K562 (cell line): ENCODE results near the gene ITPR2. TPM values are rescaled to one million over a fixed set of nuclear protein-coding genes. Genes with fewer than 3 reads are reported as not detected.

ENCODE experiments used
- ATAC-seq: fragments of 200-7000 bp; cut with Tn5 transposase; 3 replicates; pipeline ENCODE4 v1.9.1; 2020; ENCODE audit warnings: moderate library complexity
- BruUV-seq: library from RNA; stranded (reverse); fragments of 400-500 nt; replicated peaks from 2 replicates; lab custom pipeline; 2021; lab: Mats Ljungman, UMichigan
- CTCF ChIA-PET: fragments of 300-600 bp; formaldehyde crosslinking; extraction: SDS; loops from one replicate; lab custom pipeline; 2021; ENCODE audit warnings: low intra/inter-chr PET ratio; lab: Yijun Ruan, JAX
- POLR2A ChIA-PET: fragments of 300-600, 350-650 bp; sonication (Branson Sonifier 250); formaldehyde crosslinking; extraction: SDS; loops from one replicate; lab custom pipeline; 2021; ENCODE audit warnings: antibody characterized with exemption, inconsistent platforms; lab: Yijun Ruan, JAX
- DNase-seq, 4 experiments: peaks; one replicate each; pipeline versions ENCODE4 v3.0.0 to v3.0.0-alpha.2; 2011 to 2018; ENCODE audit warnings: low spot score in 3 of 4, mixed read lengths in 3 of 4; ENCODE audit errors: extremely low read depth in 1 of 4
- FAIRE-seq: peaks from 2 replicates; lab custom pipeline; 2011; peaks lifted over from hg19 to GRCh38; lab: Jason Lieb, UNC
- H2AFZ ChIP-seq: 2 replicates; pipeline ENCODE4 v1.6.0; 2011; ENCODE audit warnings: low read depth, low read length, control low read depth, inconsistent platforms
- H3K27ac ChIP-seq: fragments of 200-600 bp; 3 replicates; pipeline ENCODE4 v1.8.0; 2011; ENCODE audit warnings: low read depth, mild to moderate bottlenecking, control low read depth, inconsistent platforms, low read length, moderate library complexity, mixed read lengths; ENCODE audit errors: extremely low read depth
- H3K27me3 ChIP-seq, 2 experiments: fragments of 300-600 bp in 1 of 2; 2 replicates in 1 of 2; 3 replicates in 1 of 2; pipeline versions ENCODE4 v1.6.0 to v1.8.0; 2011; ENCODE audit warnings: inconsistent platforms in 2 of 2, low read length in 2 of 2, mild to moderate bottlenecking in 1 of 2, mixed read lengths in 1 of 2, moderate library complexity in 1 of 2; ENCODE audit not compliant: control insufficient read depth in 2 of 2, insufficient read depth in 2 of 2
- H3K36me3 ChIP-seq: fragments of 300-600 bp; 3 replicates; pipeline ENCODE4 v1.8.0; 2011; ENCODE audit warnings: mild to moderate bottlenecking, low read length, inconsistent platforms; ENCODE audit not compliant: control insufficient read depth, insufficient read depth
- H3K4me1 ChIP-seq, 2 experiments: fragments of 200-600 bp in 1 of 2; replicated peaks in 1 of 2; 2 replicates in 1 of 2; 3 replicates in 1 of 2; pipeline versions ENCODE4 v1.5.1 to v1.8.0; 2011; ENCODE audit warnings: inconsistent platforms in 2 of 2, low read length in 2 of 2, mild to moderate bottlenecking in 1 of 2, mixed read lengths in 1 of 2, moderate library complexity in 1 of 2; ENCODE audit not compliant: control insufficient read depth in 2 of 2, insufficient read depth in 2 of 2
- H3K4me2 ChIP-seq: 2 replicates; pipeline ENCODE4 v1.6.1; 2011; ENCODE audit warnings: low read length, control low read depth, inconsistent platforms, mixed read lengths; ENCODE audit not compliant: insufficient read depth
- H3K4me3 ChIP-seq: fragments of 200-600 bp; sonication (generic), shearing (Covaris generic); 2 replicates; pipeline ENCODE4 v1.5.1; 2016; ENCODE audit warnings: control low read depth, inconsistent platforms
- H3K79me2 ChIP-seq: fragments of 200-600 bp; 3 replicates; pipeline ENCODE4 v1.8.0; 2011; ENCODE audit warnings: low read length, inconsistent platforms; ENCODE audit not compliant: control insufficient read depth, insufficient read depth
- H3K9ac ChIP-seq, 2 experiments: 2 replicates each; pipeline versions ENCODE4 v1.6.0 to v1.6.1; 2011; ENCODE audit warnings: low read depth in 2 of 2, low read length in 2 of 2, control low read depth in 1 of 2, inconsistent platforms in 1 of 2, mild to moderate bottlenecking in 1 of 2, mixed read lengths in 1 of 2; ENCODE audit not compliant: insufficient read depth in 1 of 2
- H3K9me1 ChIP-seq: one replicate; pipeline ENCODE4 v1.6.0; 2011; ENCODE audit warnings: inconsistent platforms, mild to moderate bottlenecking, low read length, moderate library complexity; ENCODE audit not compliant: control insufficient read depth, insufficient read depth
- H3K9me3 ChIP-seq: replicated peaks from 2 replicates; pipeline ENCODE4 v1.5.1; 2011; ENCODE audit warnings: low read depth, low read length, inconsistent platforms; ENCODE audit not compliant: control insufficient read depth, insufficient read depth
- H4K20me1 ChIP-seq: replicated peaks from 2 replicates; pipeline ENCODE4 v1.6.1; 2011; ENCODE audit warnings: low read length, inconsistent platforms, mixed read lengths; ENCODE audit not compliant: control insufficient read depth, insufficient read depth
- RAD21 ChIP-seq, 2 experiments: fragments of 250-450 bp in 1 of 2; fragments of 450-650 bp in 1 of 2; sonication (Bioruptor Pico) in 1 of 2; formaldehyde crosslinking in 1 of 2; IDR thresholded peaks in 1 of 2; conservative IDR thresholded peaks in 1 of 2; 2 replicates each; pipeline versions ENCODE4 v1.4.0 to v1.8.0; 2020 to 2022; ENCODE audit warnings: mild to moderate bottlenecking in 2 of 2, moderate library complexity in 1 of 2
- ZFP30 ChIP-seq: fragments of 250-450 bp; sonication (Bioruptor Pico); IDR thresholded peaks from 2 replicates; pipeline ENCODE4 v1.8.0; 2022; ENCODE audit warnings: moderate library complexity, mild to moderate bottlenecking, inconsistent platforms, borderline replicate concordance
- WGBS: fragments of 100-300 bp; shearing (Covaris generic); methylation state at CpG from one replicate; pipeline ENCODE4 v1.1.6; 2016; ENCODE audit warnings: low coverage, mixed read lengths; ENCODE audit not compliant: insufficient coverage; ENCODE audit errors: missing lambda C conversion rate; 5-methylcytosine and 5-hydroxymethylcytosine counted together
- in situ Hi-C: fragments of 300-500 bp; cut with MboI; formaldehyde crosslinking; loops from 4 replicates; pipeline ENCODE4 v1.15.0; 2018; ENCODE audit warnings: inconsistent platforms, mixed read lengths
- intact Hi-C: fragments of 100-400 bp; cut with micrococcal nuclease; formaldehyde crosslinking; loops from 2 replicates; pipeline ENCODE4 v1.14.2; 2022
- polyA plus RNA-seq, 8 experiments: library from polyadenylated mRNA; depleted of rRNA in 4 of 8; stranded (reverse) in 5 of 8; unstranded in 3 of 8; fragments of >200 nt; fragmentation: Nextera tagmentation in 2 of 8; fragmentation: Illumina TruSeq in 1 of 8; extraction: Ambion mirVana in 2 of 8; extraction: Trizol in 1 of 8; gene quantifications; 2 replicates each; pipeline versions ENCODE4 v1.2.1 to v1.2.3, GENCODE V29; 2011 to 2014; ENCODE audit warnings: inconsistent platforms in 1 of 8, missing spikeins in 1 of 8
- total RNA-seq, 7 experiments: library from RNA; depleted of rRNA in 6 of 7; stranded (reverse); fragments of >200 nt in 6 of 7; fragmentation: Illumina TruSeq in 2 of 7; extraction: Trizol in 2 of 7; gene quantifications; 2 replicates each; pipeline versions ENCODE4 v1.2.1 to v1.2.3, GENCODE V29; 2011 to 2021; ENCODE audit warnings: low replicate concordance in 1 of 7
- TF ChIP-seq, protein P1 (sequence below): fragments of 450-650 bp; IDR thresholded peaks from one replicate; pipeline ENCODE4 v1.6.1; 2018; ENCODE audit warnings: mild to moderate bottlenecking, moderate library complexity; ENCODE audit not compliant: partially characterized antibody
- TF ChIP-seq, protein P2 (sequence below): sonication (generic); formaldehyde crosslinking; IDR thresholded peaks from 2 replicates; pipeline ENCODE4 v1.5.0; 2020; ENCODE audit warnings: missing genetic modification reagents

Gene ITPR2
- total and polyA plus RNA-seq, 9 of the 15 experiments (the other 6 are each of a cell fraction or from before 2014, with no cell fraction given): 0.21 to 3.3 (median 0.95) TPM

DNA sequence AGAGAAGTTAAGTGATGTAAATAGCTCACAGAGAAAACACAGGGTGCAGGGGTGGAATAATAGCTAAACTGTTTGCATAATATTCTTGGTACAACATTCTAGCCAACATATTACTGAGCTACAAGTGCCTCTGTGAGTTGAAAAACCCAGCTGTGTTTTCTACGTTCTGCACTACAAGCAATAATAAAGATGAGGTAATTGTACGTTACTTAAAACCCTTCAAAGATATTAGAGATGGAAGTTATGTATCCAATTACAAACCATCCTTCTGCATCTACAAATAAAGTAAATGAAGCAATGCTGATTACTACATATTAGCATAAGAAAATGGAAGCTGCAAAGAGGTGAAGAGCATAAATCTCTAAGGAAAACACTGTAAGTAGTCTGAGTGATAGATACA, 366.3 kb downstream of the ITPR2 start:
- H3K9ac ChIP-seq: no peak overlapping the region
- no peak for ATAC-seq
- POLR2A ChIA-PET: interaction anchor here (0.6 to 0.9 kb wide), 2 partner anchors 14 to 21 kb away, joined by 3 read pairs; no protein-coding TSS in a partner anchor
- H3K27ac ChIP-seq: no peak overlapping the region
- H3K79me2 ChIP-seq: no peaks in the 10 kb centered on the region
- H3K4me3 ChIP-seq: no peak overlapping the region
- BruUV-seq: no TSS peak
- H3K4me2 ChIP-seq: no peak overlapping the region
- intact Hi-C loops: no loop called here
- no peak overlapping the region for H2AFZ ChIP-seq
- no peak for FAIRE-seq
- H3K9me1 ChIP-seq: no peaks in the 10 kb centered on the region
- no peaks in the 10 kb centered on the region for H4K20me1 ChIP-seq
- TF ChIP-seq, protein P1, sequence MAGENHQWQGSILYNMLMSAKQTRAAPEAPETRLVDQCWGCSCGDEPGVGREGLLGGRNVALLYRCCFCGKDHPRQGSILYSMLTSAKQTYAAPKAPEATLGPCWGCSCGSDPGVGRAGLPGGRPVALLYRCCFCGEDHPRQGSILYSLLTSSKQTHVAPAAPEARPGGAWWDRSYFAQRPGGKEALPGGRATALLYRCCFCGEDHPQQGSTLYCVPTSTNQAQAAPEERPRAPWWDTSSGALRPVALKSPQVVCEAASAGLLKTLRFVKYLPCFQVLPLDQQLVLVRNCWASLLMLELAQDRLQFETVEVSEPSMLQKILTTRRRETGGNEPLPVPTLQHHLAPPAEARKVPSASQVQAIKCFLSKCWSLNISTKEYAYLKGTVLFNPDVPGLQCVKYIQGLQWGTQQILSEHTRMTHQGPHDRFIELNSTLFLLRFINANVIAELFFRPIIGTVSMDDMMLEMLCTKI: no peak
- TF ChIP-seq ZFP30 (CRISPR knock-in tag) (no peak), RAD21 (CRISPR knock-in tag; conservative IDR thresholded peaks at IDR 0.05 in 1 of 2, IDR thresholded peaks at IDR 0.05 in 1 of 2) (no peak)
- TF ChIP-seq, protein P2, sequence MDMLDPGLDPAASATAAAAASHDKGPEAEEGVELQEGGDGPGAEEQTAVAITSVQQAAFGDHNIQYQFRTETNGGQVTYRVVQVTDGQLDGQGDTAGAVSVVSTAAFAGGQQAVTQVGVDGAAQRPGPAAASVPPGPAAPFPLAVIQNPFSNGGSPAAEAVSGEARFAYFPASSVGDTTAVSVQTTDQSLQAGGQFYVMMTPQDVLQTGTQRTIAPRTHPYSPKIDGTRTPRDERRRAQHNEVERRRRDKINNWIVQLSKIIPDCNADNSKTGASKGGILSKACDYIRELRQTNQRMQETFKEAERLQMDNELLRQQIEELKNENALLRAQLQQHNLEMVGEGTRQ: no peak
- H3K4me1 ChIP-seq: no peaks in the 10 kb centered on the region
- 0% methylated on average over 2 of the region's 2 CpGs for WGBS
- no peaks in the 10 kb centered on the region; a peak in 1 of 5 replicates for H3K27me3 ChIP-seq
- in situ Hi-C loops: no loop called here
- H3K9me3 ChIP-seq: no peaks in the 10 kb centered on the region
- DNase-seq: no peak
- CTCF ChIA-PET: interaction anchor here (2.1 kb wide), 1 partner anchor 370 kb away, joined by 9 read pairs; no protein-coding TSS in a partner anchor
- H3K36me3 ChIP-seq: no peaks in the 10 kb centered on the region
